HEK293T (cell line): ENCODE measurements around the gene NT5DC2.

ENCODE experiments used
- CTCF ChIA-PET: fragments of 350-600 bp; formaldehyde crosslinking; extraction: SDS; loops from one replicate; lab custom pipeline; 2021; ENCODE audit warnings: antibody characterized with exemption, inconsistent platforms; lab: Yijun Ruan, JAX
- POLR2A ChIA-PET: fragments of 350-600 bp; formaldehyde crosslinking; extraction: SDS; loops from one replicate; lab custom pipeline; 2020; ENCODE audit warnings: antibody characterized with exemption, inconsistent platforms; lab: Yijun Ruan, JAX
- DNase-seq: peaks from one replicate; pipeline ENCODE4 v3.0.0; 2012; ENCODE audit warnings: mixed read lengths; ENCODE audit errors: extremely low spot score
- ARNT ChIP-seq: fragments of 450-650 bp; IDR thresholded peaks from 2 replicates; pipeline ENCODE4 v1.6.1; 2017; ENCODE audit warnings: mild to moderate bottlenecking
- BHLHE40 ChIP-seq: fragments of 450-650 bp; IDR thresholded peaks from 2 replicates; pipeline ENCODE4 v1.6.1; 2016; ENCODE audit warnings: mild to moderate bottlenecking, moderate library complexity, borderline replicate concordance
- CTBP1 ChIP-seq: fragments of 450-650 bp; IDR thresholded peaks from 2 replicates; pipeline ENCODE4 v1.6.1; 2016; ENCODE audit warnings: borderline replicate concordance
- ELF4 ChIP-seq: fragments of 450-650 bp; IDR thresholded peaks from 2 replicates; pipeline ENCODE4 v1.6.1; 2017; ENCODE audit warnings: antibody characterized with exemption
- FOXA1 ChIP-seq: fragments of 450-650 bp; IDR thresholded peaks from 2 replicates; pipeline ENCODE4 v1.6.1; 2016; ENCODE audit warnings: mild to moderate bottlenecking
- FOXK2 ChIP-seq: fragments of 450-650 bp; IDR thresholded peaks from 2 replicates; pipeline ENCODE4 v1.6.1; 2016; ENCODE audit warnings: mild to moderate bottlenecking
- FOXM1 ChIP-seq: fragments of 450-650 bp; IDR thresholded peaks from 2 replicates; pipeline ENCODE4 v1.6.1; 2017; ENCODE audit warnings: mild to moderate bottlenecking, borderline replicate concordance
- HDGF ChIP-seq: fragments of 450-650 bp; IDR thresholded peaks from 2 replicates; pipeline ENCODE4 v1.6.1; 2017; ENCODE audit warnings: antibody characterized with exemption, borderline replicate concordance
- L3MBTL2 ChIP-seq: fragments of 450-650 bp; conservative IDR thresholded peaks from 2 replicates; pipeline ENCODE4 v1.6.1; 2016; ENCODE audit warnings: mild to moderate bottlenecking
- LEF1 ChIP-seq: fragments of 450-650 bp; IDR thresholded peaks from 2 replicates; pipeline ENCODE4 v1.6.1; 2017; ENCODE audit warnings: mild to moderate bottlenecking, borderline replicate concordance
- NFRKB ChIP-seq: fragments of 450-650 bp; IDR thresholded peaks from 2 replicates; pipeline ENCODE4 v1.6.1; 2016; ENCODE audit warnings: mild to moderate bottlenecking, moderate library complexity
- PKNOX1 ChIP-seq: fragments of 450-650 bp; IDR thresholded peaks from 2 replicates; pipeline ENCODE4 v1.6.1; 2016
- SP1 ChIP-seq: fragments of 450-650 bp; IDR thresholded peaks from 2 replicates; pipeline ENCODE4 v1.6.1; 2017
- SUZ12 ChIP-seq: fragments of 450-650 bp; IDR thresholded peaks from 2 replicates; pipeline ENCODE4 v1.6.1; 2016; ENCODE audit warnings: mild to moderate bottlenecking
- TARDBP ChIP-seq: fragments of 450-650 bp; IDR thresholded peaks from 2 replicates; pipeline ENCODE4 v1.6.1; 2016
- ZNF384 ChIP-seq: fragments of 450-650 bp; IDR thresholded peaks from 2 replicates; pipeline ENCODE4 v1.6.1; 2016

The NT5DC2 gene

GRCh38 chr3:52554026-52554755 is 20.5 kb upstream of the NT5DC2 start:
- TF ChIP-seq LEF1: no peak
- no peak for TF ChIP-seq ZNF384
- TF ChIP-seq L3MBTL2: no peak
- TF ChIP-seq ELF4: no peak
- no peak for TF ChIP-seq SUZ12
- TF ChIP-seq CTBP1: no peak
- TF ChIP-seq FOXK2: no peak
- TF ChIP-seq HDGF: no peak
- TF ChIP-seq ARNT: no peak
- TF ChIP-seq FOXA1: no peak
- no peak for TF ChIP-seq FOXM1
- TF ChIP-seq NFRKB: no peak
- TF ChIP-seq SP1: no peak
- TF ChIP-seq BHLHE40: no peak
- no peak for TF ChIP-seq PKNOX1
- TF ChIP-seq TARDBP: no peak
- no peak for DNase-seq
- ChIA-PET CTCF (no interaction called here), POLR2A (no interaction called here)

DNA sequence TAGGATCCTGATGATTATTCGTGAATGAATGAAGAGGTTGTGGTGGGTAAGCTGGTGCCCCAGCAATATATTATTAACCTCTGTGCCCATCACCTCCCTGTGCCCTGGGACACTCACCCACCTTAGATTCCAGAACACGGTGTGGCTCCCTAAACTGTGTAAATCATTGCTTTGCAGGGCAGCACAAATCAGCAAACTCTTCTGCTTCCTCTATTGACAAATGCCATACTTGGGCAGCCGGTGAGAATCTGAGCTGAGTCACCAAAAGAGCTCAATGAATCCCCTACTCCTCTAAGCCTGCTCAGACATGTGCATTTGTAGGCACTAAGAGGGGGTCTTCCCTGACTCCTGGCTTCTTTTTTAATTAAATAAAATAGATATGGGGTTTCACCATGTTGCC is 18.4 kb upstream of the NT5DC2 start:
- TF ChIP-seq HDGF: no peak
- TF ChIP-seq BHLHE40: no peak
- no peak for TF ChIP-seq NFRKB
- TF ChIP-seq L3MBTL2: no peak
- no peak for TF ChIP-seq ZNF384
- TF ChIP-seq PKNOX1: no peak
- no peak for TF ChIP-seq LEF1
- no peak for TF ChIP-seq SP1

GRCh38 chr3:52551118-52551517 is 17.5 kb upstream of the NT5DC2 start:
- TF ChIP-seq ELF4 (no peak), CTBP1 (no peak), BHLHE40 (no peak), FOXM1 (no peak), PKNOX1 (no peak)
- POLR2A ChIA-PET: interaction anchor here (1.7 kb wide), 1 partner anchor 15 kb away, joined by 5 read pairs; the partner anchor contains the start of gene UQCC5
- CTCF ChIA-PET: no interaction called here
- DNase-seq: no peak

More for the DNA sequence above, 18.4 kb upstream of the NT5DC2 start:
- POLR2A ChIA-PET: interaction anchor here (1.7 kb wide), 1 partner anchor 16 kb away, joined by 5 read pairs; the partner anchor contains the start of gene UQCC5
- CTCF ChIA-PET: no interaction called here
- no peak for DNase-seq

- TF ChIP-seq FOXK2 (no peak), CTBP1 (no peak), NFRKB (no peak), ZNF384 (no peak), BHLHE40 (no peak), ARNT (no peak), FOXA1 (no peak), ELF4 (no peak), HDGF (no peak)
- POLR2A ChIA-PET: interaction anchor here (1.0 kb wide), 1 partner anchor 11 kb away, joined by 4 read pairs; the partner anchor contains the start of gene UQCC5
- DNase-seq: no peak
- CTCF ChIA-PET: no interaction called here
Observed at GRCh38 chr3:52547143-52547542, 13.5 kb upstream of the NT5DC2 start.

- TF ChIP-seq FOXM1 (no peak), BHLHE40 (no peak), FOXK2 (no peak), LEF1 (no peak), FOXA1 (no peak), SUZ12 (no peak)
- ChIA-PET POLR2A (interaction anchor here (0.6 to 1.0 kb wide), 2 partner anchors 10 to 677 kb away, joined by 3 to 4 read pairs; partner anchors contain the start of gene UQCC5), CTCF (interaction anchor here (0.7 kb wide), 1 partner anchor 275 kb away, joined by 3 read pairs; no protein-coding TSS in a partner anchor)
- no peak for DNase-seq
Observed at GRCh38 chr3:52546111-52546901, 12.6 kb upstream of the NT5DC2 start.

DNA sequence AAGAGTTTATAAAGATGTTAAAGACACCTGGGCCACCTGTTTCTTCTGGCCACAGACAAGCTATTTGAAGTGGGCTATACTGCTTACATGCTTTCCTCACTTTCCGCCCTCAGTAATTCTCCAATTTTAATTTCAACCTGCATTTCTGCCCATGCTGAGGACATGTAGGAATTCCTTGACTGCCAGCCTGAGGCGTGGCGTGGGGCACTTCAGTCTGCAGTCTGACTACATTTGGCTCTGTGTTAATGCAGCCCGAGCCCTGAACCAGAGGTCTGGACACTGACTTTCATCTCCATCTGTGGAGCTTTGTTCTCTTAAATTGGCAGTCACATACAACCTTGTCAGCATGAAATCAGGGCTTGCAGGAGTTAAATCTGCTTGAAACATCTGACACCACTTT is 11.3 kb upstream of the NT5DC2 start:
- DNase-seq: no peak
- CTCF ChIA-PET: interaction anchor here (0.5 kb wide), 1 partner anchor 37 kb away, joined by 3 read pairs; no protein-coding TSS in a partner anchor
- POLR2A ChIA-PET: interaction anchor here (1.2 kb wide), 1 partner anchor 9 kb away, joined by 6 read pairs; the partner anchor contains the start of gene UQCC5
- TF ChIP-seq PKNOX1 (no peak), TARDBP (no peak), SUZ12 (no peak), ZNF384 (no peak), SP1 (no peak), L3MBTL2 (no peak), BHLHE40 (no peak), HDGF (no peak), ELF4 (no peak), CTBP1 (no peak), ARNT (no peak), FOXM1 (no peak), LEF1 (no peak), FOXA1 (no peak), NFRKB (no peak), FOXK2 (no peak)
